Measurements from ENCODE around the gene NFIA. TPM values are rescaled to one million over a fixed set of nuclear protein-coding genes. Genes with fewer than 3 reads are reported as not detected.
"Not testable (repeated sequence)": the region's sequence is repeated elsewhere in the genome, so short reads cannot be mapped to it uniquely, and the experiment has no call there.

NFIA gene
- total RNA-seq, 1 experiment from 2014 or later, result 12.3 TPM

DNA sequence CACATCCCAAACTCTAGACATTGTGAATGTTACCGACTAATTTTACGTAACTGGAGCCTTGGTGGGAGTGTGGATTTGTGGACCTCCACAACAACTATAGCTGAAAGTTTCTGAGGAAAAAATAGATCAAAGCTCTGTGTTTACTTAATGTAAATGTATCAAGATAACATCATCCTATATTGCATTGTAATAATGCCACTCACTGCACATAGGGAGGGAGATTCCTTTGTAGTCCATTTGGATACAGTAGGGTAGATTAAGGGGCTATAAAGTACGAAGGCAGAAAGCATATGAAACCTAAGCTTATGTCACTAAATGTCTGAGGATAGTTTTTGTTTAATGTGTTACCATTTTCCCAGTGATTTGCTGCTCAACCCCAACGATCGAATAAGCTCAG, 369.2 kb downstream of the NFIA start:
- no peak for DNase-seq (ENCODE audit: low spot score)

DNA sequence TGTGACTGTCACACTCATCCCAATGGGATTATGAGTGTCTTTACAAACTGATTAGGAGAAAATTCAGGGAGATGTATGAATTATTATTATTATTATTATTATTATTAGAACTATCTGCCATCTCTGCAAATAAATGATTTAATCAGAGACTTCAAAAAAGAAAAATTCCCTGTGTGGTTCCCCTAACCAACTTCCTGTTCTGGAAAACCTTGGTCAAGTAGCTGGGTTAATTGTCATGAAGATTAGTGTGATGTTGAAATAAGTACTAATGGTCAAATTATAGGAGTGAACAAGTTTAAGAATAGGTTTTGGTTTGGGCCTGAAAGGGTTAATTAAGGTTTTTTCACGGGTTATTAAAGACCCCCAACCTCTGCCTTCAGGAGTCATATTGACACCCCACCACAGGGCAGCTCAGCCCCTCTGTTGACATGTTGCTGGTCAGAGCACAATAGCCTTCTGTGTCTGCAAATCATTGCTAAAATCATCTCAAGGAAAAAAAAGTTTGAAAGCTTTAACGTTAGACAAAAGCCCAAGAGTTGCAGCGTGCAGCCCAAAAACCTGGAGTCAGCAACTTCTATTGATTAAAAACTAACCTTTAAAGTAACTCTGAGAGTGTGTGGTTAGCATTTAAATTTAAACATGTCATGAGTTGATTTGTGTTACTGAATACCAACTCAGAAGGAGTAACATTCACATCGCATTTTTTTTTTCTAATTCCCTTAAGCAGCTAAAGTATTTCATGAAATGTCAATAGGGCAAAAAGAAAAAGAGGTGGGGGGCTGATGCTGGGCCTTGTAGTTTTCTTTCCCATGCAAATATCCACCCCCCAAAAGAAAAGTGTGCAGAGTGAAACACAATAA, 370.0 kb downstream of the NFIA start:
- DNase-seq (ENCODE audit: low spot score), result no peak

DNA sequence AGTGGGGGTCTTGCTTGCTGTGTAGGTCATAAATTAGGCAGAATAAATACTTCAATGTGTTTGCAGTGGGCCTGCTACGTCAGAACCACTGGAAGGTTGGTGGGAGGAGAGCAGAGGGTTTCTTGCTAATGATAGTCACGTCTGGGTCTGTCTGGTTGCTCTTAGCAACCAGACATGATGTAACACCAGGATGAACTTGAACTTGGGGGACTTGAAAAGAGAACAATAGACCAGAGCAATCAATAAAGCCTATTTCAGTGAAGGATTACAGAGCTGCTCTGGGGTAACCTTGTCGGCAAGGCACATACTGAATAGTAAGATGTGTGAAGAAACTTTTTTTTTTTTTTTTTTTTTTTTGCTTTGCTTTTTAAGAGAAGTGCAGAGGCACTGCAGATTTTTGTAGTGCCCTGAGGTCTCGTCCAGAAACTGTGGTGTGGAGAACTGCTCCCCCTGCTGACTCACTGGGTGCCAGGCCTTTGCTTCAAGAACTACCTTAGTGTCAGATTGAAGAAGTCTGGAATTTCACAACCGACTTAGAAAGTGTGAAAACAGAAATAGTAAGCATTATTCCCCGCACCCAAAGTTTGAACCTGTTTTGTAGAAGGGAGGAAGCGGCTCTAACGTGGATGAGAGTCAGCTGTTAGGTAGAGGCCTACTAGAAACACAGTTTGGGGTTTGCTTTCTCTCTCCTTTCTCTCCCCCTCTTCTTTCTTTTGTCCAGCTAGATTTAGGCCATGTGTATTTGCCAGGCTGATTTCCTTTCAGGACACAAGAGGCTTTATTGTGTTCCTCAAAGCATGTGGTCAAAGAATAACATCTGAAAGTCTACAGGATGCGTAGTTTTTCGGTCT, 371.0 kb downstream of the NFIA start:
- DNase-seq (ENCODE audit: low spot score), result peak; percentile 80

DNA sequence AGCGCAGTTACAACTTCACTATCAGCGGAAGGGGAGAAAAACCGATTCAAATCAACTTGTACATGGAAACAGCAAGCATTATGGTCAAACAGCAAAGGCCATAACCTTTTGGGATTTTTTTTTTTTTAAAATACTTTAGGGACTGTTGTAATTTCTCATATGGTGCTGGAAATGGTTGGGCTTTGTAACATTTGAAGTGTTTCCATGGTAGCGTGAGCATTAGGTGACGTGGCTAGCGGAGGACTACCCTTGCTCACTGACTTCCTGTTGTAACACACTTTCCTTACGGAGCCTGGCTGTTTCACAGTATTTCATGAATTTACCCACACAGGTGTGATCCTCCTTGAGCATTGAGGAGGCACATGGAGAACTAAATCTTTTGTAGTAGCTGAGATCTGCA, 373.0 kb downstream of the NFIA start:
- no peak for DNase-seq (ENCODE audit: low spot score)

DNA sequence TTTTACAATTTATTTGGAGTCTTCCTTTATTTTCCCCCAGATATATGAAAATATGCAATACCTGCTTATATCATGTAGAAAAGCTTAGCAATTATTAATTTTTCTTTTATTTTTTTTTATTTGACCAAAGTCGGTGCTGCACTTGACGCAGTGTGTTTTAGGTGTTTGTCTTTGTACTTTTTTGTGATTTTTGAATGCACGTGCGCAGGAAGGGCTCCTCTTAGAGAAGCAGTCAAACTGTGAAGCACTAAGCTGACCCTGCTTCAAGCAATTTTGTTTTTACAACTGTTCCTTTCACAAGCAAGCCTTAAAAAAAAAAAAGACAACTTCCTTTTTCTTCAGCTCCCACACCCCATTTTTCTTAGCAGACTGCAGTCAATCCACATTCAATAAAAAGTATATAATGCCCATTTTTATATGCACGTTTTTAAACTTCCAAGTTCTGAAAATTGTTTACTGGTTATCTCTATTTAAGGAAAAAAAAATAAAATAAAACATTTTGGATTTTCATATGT, 375.2 kb downstream of the NFIA start:
- no peak for DNase-seq (ENCODE audit: low spot score)

DNA sequence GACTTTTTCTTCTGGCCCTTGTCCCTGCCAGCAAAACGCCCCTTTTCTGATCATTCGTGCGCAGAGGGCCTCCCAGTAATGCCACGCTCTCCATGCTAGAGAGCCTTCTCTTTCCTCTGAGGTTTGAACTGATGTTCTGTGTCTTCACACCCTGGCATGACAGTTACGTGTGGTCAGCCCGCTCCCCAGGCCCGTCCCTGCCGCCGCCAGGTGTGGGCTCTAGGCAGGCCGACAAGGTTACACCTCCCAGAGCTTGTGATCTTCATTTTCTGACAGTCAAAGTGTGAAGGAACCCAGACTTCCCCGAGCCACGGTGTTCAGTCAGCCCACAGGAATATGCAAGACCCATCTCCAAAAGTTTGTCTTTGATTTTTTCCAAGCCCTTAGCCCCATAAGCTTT, 377.0 kb downstream of the NFIA start:
- DNase-seq (ENCODE audit: low spot score), result no peak

DNA sequence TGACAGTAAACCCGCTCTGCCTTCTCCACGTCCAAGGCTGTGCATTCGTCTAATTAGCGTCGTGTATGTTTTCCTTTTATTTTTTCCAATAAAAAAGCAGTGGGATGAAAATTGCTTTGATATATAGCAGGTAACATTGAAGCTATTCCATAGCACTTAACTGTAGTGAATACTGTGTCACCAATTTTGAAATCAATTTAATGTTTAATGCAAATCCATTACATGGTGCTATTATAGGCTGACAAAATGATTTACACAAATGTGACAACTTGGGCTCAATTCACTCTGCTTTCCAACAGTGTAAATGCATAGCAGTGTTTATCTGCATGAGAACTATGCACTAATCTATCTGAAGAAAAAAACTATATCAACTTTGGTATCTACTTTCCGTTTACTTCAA, 377.8 kb downstream of the NFIA start:
- no peak for DNase-seq (ENCODE audit: low spot score)

DNA sequence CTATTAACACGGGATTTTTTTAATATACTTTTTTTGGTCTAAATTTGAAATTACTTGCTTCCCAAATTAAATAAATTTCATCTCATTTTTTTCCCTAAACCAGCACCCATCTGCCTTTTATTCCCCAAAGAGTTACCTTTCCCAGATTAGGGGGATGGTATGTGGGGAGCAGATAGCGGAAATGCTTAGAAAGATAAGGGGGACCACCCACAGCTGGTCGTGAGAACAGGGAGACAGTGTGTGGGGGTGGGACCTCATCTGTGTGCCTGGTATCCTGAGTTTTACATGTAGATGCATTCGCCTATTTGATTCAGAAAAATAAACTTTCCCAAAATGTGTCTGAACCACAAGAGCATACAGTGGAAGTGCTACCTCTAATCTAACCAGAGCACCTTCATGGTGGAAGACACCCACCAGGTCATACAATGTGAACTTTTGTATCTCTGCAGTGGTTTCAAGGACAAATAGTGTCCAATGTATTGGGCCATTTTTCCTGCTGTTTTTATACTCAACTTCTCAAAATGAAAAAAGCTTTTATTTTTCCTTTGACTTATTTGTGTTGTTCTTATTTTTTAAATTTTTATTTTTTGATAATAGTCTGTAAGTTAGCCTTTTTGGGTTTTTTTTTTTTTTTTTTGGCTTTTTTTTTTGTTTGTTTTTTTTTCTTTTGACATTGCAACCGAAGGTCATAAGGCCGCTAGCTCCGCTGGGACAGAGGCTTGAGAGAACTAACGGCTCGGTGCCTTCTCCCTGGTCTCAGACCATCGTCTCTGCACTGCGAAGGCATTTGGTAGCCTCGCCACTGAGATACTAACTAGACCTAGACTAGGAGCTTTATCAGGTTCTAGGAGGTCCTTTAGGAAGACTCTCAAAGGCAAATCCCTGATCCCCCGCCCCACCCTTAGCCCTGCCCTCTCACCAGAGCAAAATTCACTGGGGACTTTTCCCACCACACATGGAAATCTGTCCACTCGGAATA, 379.3 kb downstream of the NFIA start:
- DNase-seq (ENCODE audit: low spot score), result no peak

DNA sequence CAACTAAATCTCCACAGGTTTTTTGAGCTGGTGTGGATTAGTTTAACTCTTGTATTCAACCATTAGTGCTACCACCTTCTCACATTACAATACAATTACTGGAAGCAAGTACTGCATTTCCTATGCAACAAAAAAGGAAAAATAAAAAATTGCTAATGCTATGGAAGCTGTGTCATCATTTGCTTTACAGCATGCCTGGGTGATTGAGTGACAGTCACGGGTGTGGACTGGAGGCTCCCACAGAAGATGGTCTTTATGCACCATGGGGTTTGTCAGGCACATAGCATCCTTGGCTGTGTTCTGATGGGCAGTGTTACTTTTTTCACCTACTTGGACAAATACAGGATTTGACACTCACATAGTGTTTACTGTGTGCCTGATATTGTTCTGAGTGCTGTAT, 380.3 kb downstream of the NFIA start:
- DNase-seq (ENCODE audit: low spot score), result no peak

DNA sequence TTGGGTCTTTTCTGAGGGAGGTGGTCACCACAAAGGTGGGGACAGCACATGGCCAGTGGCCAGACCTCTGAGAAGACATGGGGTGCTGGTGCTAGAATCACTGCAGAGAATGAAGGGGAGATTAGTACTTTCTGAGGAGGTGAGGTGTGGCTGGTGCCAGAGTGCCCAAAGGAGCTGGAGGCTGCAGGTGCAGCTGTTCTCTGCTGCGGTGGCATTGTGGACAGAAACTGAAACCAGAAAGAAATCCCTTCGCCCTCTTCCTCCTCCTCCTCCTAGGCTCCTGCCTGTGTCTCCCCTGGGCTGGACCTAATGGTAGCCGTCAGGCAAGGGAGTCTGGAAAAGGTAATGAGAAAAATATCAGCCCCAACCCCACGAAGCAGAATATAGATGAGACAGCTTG, 380.9 kb downstream of the NFIA start:
- no peak for DNase-seq (ENCODE audit: low spot score)

DNA sequence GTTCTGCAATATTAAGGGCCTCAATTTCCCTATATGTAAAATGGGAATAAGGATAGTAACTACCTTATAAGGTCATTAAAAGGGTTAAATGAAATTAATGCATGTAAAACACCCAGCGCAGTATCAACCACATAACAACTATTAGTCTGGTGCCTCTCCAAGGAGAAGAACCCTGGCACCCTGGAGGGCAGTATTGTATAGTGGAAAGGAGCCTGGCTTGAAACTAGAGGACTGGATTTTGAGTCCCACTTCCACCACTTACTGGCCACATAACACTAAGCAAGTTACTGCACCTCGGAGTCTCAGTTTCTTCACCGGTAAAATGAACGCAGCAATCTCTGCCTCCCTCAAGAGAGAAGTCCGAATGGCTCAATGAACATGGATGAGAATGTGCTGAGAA, 385.5 kb downstream of the NFIA start:
- DNase-seq (ENCODE audit: low spot score), result not testable (repeated sequence)

DNA sequence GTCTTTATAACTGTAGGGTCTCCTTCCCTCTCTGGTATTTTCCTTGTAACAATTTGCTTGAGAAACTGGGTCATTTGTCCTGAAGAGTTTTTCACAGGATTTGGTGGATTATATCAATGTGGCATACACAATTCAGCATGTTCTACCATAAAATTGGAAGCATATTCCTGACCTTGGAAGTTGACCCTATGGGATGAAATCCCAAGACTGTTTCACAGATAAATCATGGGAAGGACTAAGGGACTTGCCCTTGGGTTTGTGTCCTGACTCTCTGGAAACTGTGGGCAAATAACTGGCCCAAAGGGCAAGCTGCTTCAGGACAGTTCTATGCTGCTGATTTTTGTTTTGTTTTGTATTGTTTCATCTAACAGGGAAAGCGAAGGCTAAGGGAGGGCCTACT, 387.0 kb downstream of the NFIA start:
- no peak for DNase-seq (ENCODE audit: low spot score)

DNA sequence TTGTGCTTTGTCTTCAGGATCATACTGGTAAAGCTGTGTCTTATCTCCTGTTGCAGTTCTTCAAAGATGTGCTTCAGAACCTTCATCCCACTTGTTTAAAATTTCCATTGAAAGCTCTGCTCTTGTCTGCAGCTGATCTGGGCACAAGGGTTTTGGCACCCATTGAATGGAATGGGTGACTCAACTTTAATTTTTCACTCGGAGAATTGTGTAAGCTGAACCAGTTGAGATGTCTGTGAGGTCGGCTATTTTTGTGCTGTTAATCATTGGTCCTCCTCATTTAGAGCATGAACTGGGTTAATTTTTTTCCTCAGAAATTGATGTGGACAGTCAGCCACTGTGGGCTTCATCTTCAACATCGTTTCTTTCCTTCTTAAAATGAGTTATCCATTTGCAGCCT, 390.5 kb downstream of the NFIA start:
- DNase-seq (ENCODE audit: low spot score), result no peak

DNA sequence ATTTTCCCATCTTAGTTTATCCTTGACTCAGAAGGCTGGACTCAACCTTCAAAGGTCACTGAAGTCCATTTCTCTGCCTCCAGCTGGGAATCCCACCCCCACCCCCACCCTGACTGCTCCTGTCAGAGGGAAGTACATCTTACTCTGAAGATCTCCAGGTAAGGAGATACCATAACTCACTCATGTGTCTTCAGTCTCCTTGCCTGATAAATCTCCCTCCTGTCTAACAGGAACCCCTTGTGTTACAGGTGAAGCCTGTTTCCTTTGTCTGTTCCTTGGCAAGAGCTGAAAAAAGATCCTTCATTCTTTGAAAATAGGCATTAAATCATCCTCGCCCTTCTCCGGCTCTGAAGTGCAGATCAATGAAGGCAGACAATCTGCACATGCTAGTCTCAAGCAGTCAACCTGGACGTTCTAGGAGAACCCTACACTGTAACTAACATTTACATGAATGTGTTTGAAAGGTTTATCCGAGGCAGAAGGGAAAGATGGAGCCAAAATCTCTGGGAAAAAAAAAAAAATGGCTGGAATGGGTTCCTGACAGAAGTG, 392.0 kb downstream of the NFIA start:
- DNase-seq (ENCODE audit: low spot score), result no peak

DNA sequence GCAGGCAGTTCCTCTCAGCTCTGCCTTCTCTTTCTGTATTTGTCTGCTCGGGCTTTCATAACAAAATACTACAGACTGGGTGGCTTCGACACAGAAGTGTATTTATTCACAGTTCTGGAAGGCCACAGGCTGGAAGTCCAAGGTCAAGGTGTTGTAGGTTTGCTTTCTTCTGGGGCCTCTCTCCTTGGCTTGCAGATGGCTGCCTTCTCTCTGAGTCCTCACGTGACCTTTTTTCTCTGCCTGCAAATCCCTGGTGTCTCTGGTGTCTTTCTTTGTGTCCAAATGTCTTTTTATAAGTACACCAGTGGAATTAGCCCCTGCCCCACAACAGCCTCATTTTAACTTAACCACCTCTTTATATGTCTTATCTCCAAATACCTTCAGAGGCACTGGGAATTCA, 392.6 kb downstream of the NFIA start:
- no peak for DNase-seq (ENCODE audit: low spot score)

DNA sequence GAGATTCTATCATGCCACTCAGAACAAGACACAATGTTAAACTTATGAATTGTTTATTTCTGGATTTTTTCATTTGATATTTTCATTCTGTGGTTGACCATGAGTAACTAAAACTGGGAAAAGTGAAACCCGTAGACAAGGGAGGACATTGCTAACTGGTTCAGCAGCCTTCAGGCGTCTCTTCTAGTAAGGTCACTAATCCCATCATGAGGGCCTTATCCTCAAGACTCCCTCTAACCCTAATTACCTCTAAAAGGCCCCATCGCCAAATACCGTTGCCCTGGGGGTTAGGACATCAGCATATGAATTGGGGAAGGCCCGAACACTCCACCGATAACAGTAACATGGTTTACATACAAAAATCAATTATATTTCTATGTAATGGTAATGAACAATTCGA, 394.9 kb downstream of the NFIA start:
- no peak for DNase-seq (ENCODE audit: low spot score)

DNA sequence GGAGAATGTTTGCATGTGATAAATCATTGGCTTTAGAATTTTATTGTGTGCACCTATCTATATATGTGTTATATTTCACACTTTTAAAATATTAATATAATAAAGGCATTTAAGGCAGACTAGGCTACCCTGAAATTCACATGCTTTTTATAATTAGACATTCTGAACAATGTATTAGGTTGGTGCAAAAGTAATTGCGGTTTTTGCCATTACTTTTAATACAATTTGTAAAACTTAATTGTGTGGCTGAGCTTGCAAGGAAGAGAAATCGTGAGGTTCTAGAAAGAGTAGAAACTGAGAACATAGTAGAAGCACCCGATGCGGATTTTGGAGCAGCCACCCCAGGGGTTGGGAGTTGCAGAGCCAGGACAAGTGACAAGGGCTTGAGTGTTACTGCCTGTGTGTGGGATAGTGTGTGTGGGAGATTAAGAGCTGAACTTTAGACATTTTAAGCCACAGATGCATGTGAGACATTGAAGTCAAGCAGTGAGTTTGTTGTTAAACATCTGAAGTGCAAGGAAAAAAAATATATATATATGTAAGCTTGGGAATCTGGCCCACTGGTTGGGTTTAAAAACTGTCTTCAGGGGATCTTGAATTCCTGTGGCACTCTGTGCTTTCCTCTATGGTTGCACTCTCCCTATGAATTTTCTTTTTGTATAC, 398.0 kb downstream of the NFIA start:
- DNase-seq (ENCODE audit: low spot score), result no peak

DNA sequence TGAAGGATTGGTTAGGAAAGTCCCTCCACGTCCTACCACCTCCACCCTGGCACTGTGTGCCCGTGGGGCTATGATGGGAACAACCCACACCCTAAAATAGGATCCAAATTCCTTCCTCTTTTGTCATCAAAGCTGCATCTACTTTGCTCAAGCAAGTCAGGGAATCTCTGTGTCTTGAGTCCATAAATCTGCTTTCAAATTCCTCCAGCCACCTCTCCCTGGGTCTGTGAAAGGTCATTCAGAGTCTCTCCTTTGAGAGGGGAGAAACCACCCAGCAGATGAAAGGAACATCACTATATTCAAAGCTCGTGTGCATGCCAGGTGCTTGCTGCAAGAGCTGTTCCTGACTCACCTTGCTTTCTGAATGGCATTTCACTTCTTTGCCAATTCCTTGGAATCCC, 399.0 kb downstream of the NFIA start:
- DNase-seq (ENCODE audit: low spot score), result no peak

DNA sequence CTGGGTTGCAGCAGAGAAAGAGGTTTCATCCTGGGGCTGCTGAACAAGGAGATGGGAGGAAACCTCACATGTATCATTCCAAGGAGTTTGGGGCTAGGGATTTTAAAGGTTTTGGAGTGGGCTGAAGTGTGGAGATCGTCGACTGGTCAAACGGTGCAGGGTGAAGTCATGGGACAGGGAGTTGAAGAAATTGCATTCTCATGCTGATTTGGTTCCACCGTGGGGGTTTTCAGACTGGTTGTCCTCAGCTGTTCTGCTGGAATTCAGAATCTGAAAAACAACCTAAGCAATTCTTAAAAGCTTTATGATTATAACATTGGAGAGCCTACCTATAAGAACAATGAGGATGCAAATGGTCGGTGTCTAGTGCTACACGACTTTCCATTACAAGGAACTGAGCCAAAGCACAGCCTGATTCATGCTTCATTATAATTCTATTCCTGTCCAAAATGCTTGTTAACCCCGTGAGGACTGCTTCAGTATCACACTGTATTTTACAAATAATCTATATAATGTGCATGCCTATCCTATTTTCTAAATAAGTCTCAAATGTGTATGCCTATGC, 399.9 kb downstream of the NFIA start:
- no peak for DNase-seq (ENCODE audit: low spot score)
